NK-92 treated with Interleukin-12 subunit alpha and Interleukin-12 subunit beta, amount 100 ng/mL, for 24 hours (cell line): ENCODE measurements around the gene IQSEC3.

ENCODE experiments used
- DNase-seq: peaks from one replicate; lab custom pipeline; 2025; lab: John Stamatoyannopoulos, UW

IQSEC3 gene

DNA sequence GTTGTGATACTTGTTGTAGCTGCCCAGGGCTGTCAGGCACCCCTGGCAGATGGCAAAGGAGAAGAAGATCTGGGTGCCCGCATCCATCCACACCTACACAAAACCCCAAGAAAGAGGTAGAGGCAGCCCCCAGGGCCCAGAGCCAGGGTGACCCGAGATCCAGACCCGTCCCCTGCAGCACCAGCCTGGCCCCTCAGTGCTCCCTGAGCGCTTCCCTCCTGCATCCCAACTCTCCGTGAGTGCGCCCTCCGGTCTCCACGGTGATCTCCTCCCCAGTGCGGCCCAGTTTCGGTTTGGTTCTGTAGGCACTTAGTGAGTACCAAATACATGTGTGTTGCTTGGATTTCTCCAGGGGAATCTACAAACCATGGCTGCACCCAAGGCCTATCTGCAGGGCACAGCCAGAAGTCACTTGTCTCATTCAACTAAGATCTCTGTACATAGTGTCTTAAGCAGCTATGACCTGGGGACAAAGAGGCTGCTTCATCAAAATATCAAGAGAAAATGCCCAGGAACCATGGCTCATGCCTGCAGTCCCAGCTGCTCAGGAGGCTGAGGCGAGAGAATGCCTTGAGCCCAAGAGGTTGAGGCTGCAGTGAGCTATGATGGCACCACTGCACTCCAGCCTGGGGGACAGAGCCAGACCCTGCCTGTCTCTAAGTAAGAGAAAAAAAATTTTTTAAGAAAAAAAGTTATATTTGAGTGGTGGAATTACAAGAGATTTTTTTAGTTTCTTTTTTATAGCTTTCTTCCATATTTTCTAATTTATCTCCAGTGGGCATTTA, 131.5 kb downstream of the IQSEC3 start:
- no peak for DNase-seq

DNA sequence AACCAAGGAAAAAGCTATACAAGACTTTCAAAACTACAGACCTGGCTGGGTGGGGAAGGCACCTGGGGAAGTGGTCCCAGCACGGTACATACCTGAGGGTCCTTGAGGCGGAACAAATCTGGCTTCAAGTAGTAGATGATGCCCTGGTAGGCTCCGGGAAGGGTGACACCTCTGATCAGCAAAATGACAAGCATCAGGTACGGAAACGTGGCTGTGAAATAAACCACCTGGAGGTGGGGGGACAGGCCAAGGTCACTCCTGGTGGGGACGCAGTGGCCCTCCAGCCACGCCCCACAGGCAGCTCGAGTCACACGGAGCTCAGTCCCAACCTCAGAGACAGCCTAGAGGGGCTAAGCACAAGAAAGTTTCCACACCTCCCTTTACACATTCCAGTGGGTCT, 132.1 kb downstream of the IQSEC3 start:
- DNase-seq, result no peak

DNA sequence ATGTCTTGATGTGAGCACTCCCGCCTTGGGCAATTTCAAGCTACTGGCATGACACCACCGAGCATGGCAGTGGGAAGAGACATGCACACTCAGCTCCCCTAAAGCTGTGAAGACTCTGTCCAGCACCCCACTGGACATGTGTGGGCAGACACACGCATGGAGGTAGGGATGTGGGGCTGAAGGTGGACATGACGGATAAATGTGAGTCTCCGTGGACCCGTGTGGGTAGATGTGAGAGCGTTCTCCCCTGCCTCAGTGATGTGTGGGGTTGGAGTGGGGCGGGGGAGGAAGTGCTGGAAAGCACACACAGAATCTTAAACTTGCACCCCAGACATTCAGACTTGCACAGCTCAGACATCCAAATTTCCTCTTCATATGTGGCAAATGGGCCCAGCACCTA, 134.8 kb downstream of the IQSEC3 start:
- DNase-seq, result no peak

DNA sequence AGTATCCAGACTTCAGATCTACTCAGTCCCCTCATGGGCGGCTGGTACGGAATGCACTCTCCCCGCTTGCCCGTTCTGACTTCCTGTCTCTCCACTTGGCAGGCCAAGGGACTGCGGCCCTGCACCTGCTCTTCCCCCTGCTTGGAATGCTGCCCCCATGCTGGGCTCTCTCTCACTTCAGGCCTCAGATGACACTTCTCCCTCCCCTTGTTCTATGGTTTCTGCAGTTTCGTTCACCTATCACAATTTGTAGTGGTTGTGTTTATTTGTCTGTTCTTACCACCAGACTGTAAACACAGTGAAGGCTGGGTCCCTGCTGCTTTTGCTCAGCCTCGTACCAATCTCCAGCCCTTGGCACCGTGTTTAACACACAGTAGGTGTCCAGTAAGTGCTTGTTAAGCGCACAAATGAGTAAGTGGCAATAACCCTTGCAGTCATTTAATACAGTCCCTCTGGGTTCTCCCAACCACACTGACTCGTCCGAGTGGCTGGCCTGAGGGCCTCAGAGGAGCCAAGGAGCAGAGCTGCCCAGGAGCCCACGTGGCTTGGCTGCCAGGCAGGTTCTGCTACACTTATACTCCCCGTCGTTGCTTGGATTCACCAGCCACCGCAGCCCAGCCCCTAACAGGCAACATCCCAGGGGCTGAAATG, 135.6 kb downstream of the IQSEC3 start:
- DNase-seq, result no peak

DNA sequence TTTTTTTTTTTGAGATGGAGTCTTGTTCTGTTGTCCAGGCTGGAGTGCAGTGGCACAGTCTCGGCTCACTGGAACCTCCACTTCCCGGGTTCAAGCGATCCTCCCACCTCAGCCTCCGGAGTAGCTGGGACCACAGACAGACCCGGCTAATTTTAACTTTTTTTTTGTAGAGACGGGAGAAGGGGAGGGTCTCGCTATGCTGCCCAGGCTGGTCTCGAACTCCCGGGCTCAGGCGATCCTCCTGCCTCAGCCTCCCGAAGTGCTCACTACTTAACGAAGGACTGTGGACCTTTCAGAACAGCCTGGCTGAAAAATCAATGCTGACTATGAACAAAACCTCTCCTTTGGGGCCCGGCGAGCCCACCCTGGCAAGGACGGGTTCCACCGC, 136.5 kb downstream of the IQSEC3 start:
- DNase-seq, result no peak

DNA sequence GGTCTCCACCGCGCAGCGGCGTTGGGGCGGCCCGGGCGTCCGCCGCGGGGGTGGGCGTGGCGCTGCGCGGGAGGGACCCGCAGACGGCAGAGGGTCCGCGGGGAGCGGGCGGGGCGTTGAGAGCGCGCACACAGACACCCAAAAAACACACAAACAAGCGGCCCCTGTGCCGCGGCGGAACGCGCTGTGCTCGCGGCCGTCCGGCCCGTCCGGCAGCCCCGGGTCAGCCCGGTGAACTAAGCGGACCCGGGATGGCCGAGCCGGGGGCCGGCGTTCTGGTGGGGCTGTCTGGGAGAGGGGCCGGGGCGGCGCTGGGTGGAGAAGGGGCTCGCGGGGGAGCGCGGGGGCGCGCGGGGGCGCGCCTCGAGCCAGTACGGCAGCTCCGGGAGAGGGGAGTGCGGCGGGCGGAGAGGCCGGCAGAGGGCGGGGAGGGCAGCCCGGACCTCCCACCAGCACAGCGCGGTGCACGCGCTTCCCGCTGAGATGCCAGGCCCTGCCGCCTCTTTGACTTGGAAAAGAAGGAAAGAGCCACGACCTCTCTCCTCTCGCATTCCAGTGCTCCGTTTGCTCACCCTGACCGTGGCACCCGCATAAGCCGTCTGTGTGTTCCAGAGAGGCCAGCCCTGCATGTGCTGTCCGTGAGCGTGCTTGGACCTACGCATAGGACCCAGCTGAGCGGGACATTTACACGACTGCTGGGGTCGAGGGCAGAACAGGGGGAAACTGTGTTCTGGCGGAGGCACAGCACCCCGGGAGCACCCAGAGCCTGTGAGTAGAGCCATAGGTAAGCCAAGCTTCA, 137.1 kb downstream of the IQSEC3 start:
- no peak for DNase-seq

DNA sequence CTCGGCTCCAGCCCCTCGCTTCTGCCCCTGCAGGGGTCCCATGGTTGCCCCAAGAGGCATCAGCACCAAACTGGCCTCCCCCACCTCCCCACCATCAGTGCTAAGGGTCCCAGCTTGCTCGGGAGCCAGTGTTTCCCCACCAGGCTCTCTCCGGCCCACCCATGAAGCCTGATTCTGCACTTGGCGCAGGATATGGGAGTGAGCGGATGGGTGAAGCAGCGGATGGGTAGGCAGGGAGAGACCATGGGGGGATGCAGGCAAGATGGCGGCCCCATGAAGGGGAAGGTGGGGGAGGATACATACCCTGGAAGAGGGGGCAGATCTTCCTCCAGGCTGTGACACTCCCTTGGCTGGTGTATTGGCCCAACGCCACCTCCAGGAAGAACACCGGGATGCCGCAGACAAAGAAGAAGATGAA, 137.7 kb downstream of the IQSEC3 start:
- no peak for DNase-seq

DNA sequence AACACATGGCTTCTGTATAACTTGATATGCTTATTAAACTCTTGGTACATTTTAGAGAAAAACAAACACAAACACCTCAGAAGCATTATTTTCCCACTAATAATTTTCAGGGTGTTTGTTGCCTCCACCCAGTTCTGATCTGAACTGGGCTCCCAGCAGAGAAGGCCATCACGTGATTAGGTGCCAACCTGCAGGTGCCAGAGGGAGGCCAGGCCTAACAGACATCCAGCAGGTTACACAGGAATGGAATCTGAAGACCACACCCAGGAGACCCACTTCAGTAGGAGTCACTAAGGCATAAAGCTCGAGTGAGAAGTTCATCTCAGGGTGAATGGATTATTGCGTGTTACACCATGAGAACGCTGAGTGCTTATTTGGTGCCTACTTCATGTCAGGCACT, 138.5 kb downstream of the IQSEC3 start:
- no peak for DNase-seq

DNA sequence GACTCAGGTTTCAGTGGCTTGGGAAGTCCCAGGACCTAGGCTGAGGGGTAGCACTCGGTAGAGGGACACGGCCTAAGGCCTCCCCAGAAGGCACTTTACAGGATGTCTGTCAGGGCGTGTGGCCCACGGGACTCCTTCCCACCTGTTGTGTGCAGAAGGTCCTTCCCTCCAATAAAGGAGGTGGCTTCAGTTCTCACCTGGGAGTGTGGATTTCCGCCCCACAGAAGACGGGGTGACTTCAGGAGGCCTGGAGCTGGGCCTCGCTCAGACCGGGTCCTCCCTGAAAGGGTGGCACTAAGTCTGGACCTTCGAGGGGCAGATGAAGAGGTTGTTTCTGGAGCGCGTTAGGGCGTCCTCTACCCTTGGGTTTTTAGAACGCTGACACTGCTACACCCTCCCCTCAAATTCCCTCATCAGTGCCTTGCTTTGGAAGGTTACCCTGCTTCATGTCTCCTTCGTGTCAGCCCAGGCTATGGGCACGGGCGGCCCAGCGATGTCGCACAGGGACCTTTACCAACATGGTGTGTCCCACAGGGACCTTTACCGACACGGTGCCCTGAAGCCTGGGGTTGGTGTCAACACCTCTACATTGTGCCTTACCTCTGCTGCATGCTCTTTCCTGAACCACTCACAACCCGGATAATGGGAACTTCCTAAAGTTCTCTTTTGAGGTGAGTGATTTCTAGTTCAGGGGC, 140.3 kb downstream of the IQSEC3 start:
- DNase-seq, result no peak

DNA sequence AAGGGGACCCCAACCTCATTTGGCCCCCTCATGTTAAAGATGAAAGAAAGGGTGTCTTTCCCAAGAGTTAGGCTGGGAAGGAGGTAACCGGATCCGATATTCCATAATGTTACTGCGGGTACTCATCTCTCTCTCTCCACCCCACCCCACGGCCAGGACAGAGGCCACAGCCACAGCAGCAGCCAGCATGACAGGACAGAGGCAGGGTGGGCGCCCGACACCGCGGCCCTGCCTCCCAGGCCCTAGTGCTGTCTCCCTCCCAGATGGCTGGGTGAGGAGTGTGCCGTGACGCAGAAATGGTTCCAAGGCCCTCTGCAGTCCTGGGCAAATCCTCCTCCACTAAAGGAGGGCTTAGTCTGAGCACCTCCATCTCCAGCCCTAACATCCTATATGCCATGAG, 141.2 kb downstream of the IQSEC3 start:
- DNase-seq, result no peak

DNA sequence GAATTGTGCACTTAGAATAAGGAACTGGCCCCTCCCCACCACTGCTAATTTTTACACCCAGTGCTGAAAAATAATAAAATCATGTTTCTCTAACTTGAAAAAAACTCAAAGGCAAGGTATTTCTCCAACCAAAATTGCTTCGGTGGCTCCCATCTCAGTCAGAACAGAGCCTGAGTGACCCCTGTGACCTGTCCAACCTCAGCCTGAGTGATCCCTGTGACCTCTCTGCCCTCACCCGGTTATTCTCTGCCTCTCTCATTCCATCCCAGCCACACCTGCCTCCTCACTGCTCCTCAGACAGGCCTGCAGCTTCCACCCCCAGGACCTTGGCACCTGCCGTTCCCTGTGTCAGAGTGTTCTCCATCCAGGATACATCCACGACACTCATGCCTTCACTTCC, 142.2 kb downstream of the IQSEC3 start:
- no peak for DNase-seq

DNA sequence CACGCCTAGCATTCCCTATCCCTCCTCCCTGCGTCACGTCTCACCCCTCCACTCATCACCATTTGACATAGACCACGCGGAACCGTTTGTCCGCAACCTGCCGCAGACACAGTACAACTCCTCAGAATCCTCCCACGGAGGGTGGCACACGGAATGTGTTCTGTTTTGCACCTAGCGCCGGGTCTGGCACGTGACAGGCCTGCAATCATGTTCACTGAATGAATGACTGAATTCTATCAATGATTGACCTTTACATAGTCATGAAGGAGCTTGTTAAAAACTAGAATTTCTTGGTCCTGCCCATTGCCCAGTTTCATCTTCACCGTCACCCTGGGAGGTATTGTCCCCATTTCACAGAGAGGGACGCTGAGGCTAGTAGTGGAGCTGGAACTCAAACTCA, 142.7 kb downstream of the IQSEC3 start:
- DNase-seq, result no peak

DNA sequence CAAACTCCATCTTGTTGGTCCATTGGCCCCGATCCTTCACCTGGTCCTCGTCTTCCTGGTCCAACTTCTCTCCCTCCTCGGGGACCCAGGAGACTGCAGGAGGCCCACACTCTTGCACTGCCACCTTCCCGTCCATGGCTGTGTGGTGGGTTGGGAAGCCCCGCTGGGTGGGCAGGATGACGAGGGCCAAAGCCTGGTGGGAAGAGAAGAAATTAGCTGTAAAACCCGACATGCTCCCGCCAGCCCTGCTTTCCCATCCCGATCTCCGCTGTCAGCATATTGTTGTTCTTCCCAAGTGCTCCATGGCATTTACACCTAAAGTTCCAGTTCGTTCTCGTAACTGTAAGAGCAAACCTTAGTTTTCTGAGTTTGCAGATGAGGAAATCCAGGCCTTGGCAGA, 143.3 kb downstream of the IQSEC3 start:
- DNase-seq, result no peak

DNA sequence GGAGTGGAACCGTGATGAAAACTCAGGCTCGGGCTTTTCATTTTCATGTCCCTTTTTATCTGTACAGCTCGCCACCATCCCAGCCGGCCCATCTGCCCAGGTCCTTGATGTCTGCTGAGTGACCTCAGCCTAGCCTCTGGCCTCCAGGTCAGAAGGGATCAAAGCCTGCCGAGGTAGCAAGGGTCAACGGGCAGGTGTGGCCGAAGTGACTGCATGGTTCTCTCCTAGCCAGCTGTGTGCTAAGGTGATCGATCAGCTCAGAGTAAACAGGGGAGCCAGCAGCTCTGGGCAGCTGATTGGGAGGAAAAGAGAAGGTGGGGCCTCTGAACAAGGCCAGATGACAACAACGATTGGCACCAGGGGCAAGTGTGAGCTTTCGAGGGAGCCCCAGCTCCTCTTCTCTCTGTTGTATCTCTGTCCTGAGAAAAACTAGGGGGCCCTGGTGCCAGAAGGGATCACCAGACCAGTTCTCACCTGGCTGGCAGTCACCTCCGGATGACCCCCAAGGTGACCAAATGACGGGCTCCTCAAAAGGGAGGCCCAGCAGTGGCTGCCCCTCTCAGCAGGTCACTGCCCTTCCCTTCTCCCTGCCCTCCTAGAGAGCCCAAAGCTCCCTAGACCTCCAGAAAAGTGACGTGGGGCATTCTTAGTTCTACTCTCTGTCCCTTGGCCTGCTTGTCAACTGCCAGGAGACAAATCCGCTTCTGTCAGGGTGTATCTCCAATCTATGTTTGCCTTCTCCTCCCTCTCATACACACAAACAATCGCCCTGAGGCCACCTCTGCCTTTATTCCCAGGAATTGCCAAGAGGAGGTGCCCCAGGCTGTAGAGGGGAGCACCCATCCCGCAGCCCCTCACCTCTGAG, 143.9 kb downstream of the IQSEC3 start:
- no peak for DNase-seq

DNA sequence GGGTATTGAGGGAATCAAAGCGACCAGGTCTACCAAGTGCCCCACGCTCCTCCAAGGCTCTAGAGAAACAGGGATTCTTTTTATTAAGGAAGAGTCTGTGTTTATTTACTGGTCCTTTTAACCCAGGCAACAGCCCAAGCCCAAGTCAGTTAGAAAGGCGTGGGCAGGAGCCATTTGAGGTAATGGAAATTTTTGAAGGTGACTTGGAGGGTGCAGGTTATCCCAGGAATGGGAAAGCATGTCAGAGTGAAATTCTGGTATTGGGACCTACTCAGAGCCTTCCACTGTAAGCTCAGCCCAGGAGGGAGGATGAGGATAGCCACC, 144.5 kb downstream of the IQSEC3 start:
- DNase-seq, result no peak

DNA sequence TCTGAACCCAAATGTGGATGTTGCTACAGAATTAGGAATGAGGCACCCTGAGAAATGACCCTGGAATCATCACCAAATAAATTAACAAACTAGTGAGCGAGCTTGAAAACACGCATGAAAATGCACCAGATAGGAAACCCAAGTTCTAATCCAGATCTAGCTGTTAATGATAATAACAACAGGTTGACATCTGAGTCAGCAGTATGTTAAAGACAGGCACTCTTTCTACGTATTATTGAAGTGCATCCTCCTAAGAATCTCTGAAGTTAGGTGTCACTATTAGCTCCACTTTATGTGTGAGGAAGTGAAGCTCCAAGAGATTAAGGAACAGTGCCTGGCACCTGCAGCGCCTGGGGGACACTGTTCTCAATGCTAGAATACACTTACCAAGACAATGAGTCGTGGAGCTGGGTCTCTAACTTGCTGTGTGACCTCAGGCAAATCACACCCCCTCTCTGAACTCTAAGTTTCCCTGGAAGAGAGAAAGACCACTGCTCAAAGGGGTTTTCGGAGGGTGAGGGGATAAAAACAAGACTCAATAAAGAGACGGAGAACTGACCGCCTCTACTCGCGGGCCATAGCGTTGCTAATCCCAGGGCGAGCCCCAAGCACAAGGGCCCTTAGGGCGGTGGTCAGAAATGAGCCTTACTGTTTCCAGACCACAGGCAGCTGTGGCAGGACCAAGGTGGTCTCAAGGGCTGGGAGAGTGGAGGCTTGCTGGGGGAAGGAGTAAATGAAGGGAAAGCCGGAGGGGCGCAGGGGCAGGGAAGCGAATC, 145.3 kb downstream of the IQSEC3 start:
- DNase-seq, result no peak

DNA sequence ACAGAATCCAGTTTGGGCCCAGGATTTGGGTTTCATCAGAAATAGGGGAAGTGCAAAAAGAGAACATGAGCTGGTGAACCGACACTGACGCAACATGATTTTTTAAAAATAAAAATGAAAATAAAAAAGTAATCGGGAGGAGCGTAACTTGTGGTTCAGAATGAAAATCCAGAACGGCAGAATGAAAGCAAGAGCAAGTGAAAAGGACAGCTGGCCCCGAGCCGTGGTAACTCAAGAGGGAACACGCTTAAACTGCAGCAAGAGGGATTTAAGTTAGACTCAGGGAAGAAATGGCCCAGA, 145.8 kb downstream of the IQSEC3 start:
- DNase-seq, result no peak

DNA sequence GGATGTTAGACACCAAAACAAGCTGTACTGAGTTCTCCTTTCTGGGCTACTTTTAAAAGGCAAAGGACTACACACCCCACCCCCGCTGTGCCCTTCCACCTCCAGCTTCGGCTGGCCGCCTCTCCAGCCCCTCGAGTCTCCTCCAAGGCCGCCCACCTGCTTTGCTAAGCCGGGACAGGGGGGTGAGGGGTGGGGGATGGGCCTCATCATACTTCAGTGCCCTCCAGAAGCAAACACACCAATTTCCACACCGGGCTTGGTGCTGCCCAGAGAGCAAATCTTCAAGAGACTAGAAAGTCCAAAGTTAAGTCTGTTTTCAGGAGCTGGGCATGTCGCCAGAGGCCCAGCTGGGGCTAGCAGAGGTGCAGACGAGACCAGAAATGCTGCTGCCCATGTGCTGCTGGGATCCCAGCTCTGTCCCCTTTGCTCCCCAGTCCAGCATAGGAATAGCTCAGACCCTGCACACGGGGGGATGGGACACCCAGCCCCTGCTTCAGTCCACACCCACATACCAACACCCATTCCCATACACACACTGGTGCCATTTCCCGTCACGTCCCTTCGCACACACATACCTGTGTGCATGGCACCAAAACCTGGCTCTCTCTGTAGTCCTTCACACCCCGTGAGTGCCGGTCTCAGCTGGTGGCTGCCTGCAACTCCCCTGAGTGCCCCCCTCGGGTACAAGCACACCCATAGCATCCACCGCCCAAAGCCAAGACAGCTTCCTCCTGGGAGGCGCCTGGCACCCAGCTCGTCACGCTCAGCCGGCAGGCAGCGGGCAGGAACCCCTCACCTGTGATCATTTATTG, 146.4 kb downstream of the IQSEC3 start:
- no peak for DNase-seq

DNA sequence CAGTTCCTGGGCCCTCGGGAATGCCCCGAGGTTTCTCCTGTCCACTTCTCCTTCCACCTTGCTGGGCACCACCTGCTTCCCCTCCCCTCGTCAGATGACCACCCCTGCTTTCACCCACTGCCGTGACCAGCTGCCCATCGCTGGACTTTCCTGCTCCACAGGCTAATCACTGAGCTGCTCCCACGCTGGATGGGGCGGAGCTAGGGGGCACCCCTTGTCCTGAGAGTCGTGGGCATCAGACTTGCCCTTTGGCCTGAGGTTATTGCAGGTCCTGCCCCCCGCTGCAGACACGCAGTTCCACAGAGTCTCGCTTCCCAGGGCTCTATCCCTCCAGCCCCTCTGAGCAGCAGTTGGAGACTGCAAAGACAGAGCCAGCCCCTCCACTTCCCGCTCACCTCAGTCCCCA, 147.0 kb downstream of the IQSEC3 start:
- DNase-seq, result no peak
